WERI-Rb-1 (cell line): ENCODE results near the gene TMEM108.
A peak's percentile ranks its signal among the peaks of the same experiment; 100 is the strongest.

ENCODE experiments used
- DNase-seq: peaks from one replicate; pipeline ENCODE4 v3.0.0-alpha.2; 2020
- H3K27ac ChIP-seq: fragments of 250-450 bp; sonication (Bioruptor Pico); 2 replicates; pipeline ENCODE4 v1.5.1; 2020; ENCODE audit warnings: mild to moderate bottlenecking, moderate library complexity
- H3K27me3 ChIP-seq: fragments of 250-450 bp; sonication (Bioruptor Pico); 2 replicates; pipeline ENCODE4 v1.5.1; 2021; ENCODE audit warnings: mild to moderate bottlenecking, low read depth, moderate library complexity; ENCODE audit not compliant: insufficient read depth, severe bottlenecking
- H3K36me3 ChIP-seq: fragments of 250-450 bp; sonication (Bioruptor Pico); 2 replicates; pipeline ENCODE4 v1.5.1; 2020; ENCODE audit warnings: mild to moderate bottlenecking, moderate library complexity
- H3K4me3 ChIP-seq: 2 replicates; pipeline ENCODE4 v1.5.1; 2011; ENCODE audit warnings: low read depth, mild to moderate bottlenecking, control low read depth, low read length
- H3K9me3 ChIP-seq: fragments of 250-450 bp; sonication (Bioruptor Pico); 2 replicates; pipeline ENCODE4 v1.5.1; 2021; ENCODE audit warnings: mild to moderate bottlenecking, moderate library complexity; ENCODE audit not compliant: severe bottlenecking
- TF ChIP-seq, protein P1 (sequence below): IDR thresholded peaks from 2 replicates; pipeline ENCODE4 v1.5.1; 2011; ENCODE audit warnings: low read depth, mild to moderate bottlenecking, control low read depth, inconsistent platforms, low read length

The TMEM108 gene

DNA sequence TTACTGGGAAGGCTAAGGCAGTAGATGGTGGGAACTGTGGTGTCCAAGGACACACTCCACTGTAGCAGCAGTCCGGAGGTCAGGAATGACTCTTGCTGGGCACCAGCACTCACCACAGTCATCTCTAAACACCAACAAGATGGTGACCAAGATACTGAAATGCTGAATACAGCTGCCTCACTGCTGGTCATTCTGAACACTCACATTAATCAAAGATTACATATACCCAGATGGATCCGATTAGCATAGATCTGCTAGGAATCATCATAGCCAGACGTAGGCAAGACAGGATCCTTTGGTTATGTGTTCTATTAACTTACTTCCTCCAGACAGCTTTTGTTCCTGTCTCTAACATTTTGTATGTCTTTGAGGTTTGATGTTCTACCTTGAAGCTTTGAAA lies 226.7 kb downstream of the TMEM108 start:
- no peak for DNase-seq
- Histone ChIP-seq H3K36me3 (no peaks in the 10 kb centered on the region), H3K27me3 (no peaks in the 10 kb centered on the region), H3K27ac (no peak overlapping the region), H3K4me3 (no peak overlapping the region), H3K9me3 (no peaks in the 10 kb centered on the region)
- TF ChIP-seq, protein P1, sequence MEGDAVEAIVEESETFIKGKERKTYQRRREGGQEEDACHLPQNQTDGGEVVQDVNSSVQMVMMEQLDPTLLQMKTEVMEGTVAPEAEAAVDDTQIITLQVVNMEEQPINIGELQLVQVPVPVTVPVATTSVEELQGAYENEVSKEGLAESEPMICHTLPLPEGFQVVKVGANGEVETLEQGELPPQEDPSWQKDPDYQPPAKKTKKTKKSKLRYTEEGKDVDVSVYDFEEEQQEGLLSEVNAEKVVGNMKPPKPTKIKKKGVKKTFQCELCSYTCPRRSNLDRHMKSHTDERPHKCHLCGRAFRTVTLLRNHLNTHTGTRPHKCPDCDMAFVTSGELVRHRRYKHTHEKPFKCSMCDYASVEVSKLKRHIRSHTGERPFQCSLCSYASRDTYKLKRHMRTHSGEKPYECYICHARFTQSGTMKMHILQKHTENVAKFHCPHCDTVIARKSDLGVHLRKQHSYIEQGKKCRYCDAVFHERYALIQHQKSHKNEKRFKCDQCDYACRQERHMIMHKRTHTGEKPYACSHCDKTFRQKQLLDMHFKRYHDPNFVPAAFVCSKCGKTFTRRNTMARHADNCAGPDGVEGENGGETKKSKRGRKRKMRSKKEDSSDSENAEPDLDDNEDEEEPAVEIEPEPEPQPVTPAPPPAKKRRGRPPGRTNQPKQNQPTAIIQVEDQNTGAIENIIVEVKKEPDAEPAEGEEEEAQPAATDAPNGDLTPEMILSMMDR = no peak

DNA sequence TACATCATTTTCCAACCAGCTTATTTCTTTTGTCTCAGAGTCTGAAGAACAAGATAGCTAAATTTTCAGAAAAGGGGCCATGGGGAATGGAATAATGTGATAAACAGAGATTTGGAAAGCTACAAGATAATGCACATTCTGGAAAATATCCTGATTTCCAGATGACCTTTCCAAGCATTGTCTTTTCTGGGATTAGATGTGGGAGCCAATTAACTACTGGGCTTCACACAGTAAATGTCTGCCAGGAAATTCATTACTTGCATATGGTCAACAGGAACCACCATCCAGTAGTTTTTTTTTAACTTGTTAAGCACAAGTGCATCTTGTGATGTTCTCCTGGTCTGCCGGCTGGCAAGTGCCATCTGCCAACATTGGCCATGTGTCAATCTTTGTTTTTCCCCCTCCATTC lies 230.5 kb downstream of the TMEM108 start:
- no peak for DNase-seq
- H3K27ac ChIP-seq = no peak overlapping the region
- H3K4me3 ChIP-seq = no peak overlapping the region

DNA sequence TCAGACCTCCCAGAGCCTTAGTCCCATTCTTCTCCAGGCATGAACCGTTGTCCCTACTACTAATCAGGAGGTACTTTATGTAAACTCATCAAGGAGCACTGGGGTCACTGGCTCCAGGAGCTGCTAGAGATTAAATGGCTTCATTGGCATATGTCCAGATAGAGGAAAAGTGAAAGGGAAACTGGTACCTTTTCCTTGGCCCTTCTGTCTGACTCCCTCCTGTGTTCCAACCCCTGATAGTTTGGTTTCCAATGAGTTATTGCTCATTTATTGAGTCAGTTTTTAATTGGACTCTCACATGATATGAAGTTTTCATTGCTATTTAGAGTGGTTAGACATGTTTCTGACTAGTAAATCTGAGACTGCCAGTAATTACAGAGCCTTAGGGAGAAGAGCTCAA lies 231.2 kb downstream of the TMEM108 start:
- H3K27me3 ChIP-seq = no peaks in the 10 kb centered on the region
- peak; percentile 14 for DNase-seq
- TF ChIP-seq, protein P1 = no peak
- H3K4me3 ChIP-seq = no peak overlapping the region
- H3K36me3 ChIP-seq = no peaks in the 10 kb centered on the region
- no peak overlapping the region for H3K27ac ChIP-seq
- no peaks in the 10 kb centered on the region for H3K9me3 ChIP-seq

More for the DNA sequence above, 230.5 kb downstream of the TMEM108 start:
- H3K27me3 ChIP-seq = no peaks in the 10 kb centered on the region
- H3K9me3 ChIP-seq = no peaks in the 10 kb centered on the region
- TF ChIP-seq, protein P1 = no peak
- no peaks in the 10 kb centered on the region for H3K36me3 ChIP-seq

DNA sequence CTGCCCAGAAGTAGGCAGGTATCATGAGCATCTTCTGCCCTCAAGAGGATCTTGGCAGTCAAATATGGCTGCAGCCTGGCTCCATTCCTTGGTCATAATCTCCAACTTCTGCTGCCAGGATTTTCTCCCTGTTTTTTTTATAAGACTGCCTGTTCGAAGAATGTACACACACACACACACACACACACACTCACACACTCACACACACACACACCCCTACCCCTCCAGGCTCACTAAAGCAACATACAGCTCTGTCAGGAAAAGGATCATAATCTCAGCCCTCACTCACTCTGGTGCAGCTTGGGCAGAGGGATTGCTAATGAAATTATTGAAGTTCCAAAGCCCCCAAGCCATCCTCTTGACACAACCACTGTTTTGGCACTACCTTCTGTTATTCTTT lies 232.4 kb downstream of the TMEM108 start:
- Histone ChIP-seq H3K27ac (no peak overlapping the region), H3K27me3 (no peaks in the 10 kb centered on the region), H3K9me3 (no peaks in the 10 kb centered on the region), H3K4me3 (no peak overlapping the region), H3K36me3 (no peaks in the 10 kb centered on the region)
- DNase-seq = no peak
- TF ChIP-seq, protein P1 = 0 out of 2 replicates have a peak, but pooled peaks have one; percentile 1

DNA sequence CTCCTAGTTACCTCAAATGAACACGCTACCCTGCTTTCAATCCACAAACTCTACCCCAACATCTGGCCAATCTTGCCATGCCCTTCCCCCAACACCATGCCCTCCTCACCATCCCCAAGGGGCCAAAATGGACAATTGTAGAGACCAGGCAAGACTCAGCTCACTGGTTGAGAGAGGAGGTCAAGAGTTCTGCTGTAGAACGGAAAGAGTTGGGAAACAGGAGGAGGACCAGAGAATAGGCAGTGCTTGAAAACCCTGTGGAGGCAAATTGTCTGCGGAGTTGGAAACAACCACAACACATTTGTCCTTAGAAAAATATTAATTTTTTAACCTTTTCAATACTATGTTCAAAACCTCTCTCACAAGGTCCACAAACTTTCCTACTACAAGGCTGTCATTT lies 232.9 kb downstream of the TMEM108 start:
- H3K36me3 ChIP-seq = no peaks in the 10 kb centered on the region
- H3K27me3 ChIP-seq = no peaks in the 10 kb centered on the region
- H3K27ac ChIP-seq = no peak overlapping the region
- TF ChIP-seq, protein P1 = no peak
- no peak for DNase-seq
- H3K4me3 ChIP-seq = no peak overlapping the region
- H3K9me3 ChIP-seq = no peaks in the 10 kb centered on the region

DNA sequence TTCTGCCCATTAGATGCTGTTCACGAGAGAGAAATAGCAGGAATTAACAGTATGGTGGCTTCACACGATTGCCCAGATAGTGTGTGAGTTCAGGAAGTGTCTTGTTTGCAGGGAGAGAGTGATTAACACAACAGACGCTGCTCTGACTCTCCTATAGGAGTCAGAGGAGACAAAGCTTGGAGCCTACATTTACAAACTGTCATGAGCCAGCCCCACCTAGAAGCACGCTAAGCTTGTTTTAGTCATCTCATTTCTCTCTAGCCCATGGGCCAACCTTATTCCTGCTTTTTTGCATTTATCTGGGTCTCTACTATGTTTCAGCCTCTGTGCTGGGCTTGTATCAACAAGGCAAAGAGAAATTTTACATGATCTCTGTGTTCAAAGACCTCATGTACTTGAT lies 233.3 kb downstream of the TMEM108 start:
- Histone ChIP-seq H3K4me3 (no peak overlapping the region), H3K27ac (no peak overlapping the region), H3K9me3 (no peaks in the 10 kb centered on the region), H3K27me3 (no peaks in the 10 kb centered on the region), H3K36me3 (no peaks in the 10 kb centered on the region)
- peak; percentile 14 for DNase-seq
- TF ChIP-seq, protein P1 = peak; percentile 21; the same call in 1 of the 2 replicates
